ENCODE data around the gene CEP112. TPM values are rescaled to one million over a fixed set of nuclear protein-coding genes. Genes with fewer than 3 reads are reported as not detected.

The CEP112 gene
- total RNA-seq, 1 donor from 2014 or later: 24.5 TPM

DNA sequence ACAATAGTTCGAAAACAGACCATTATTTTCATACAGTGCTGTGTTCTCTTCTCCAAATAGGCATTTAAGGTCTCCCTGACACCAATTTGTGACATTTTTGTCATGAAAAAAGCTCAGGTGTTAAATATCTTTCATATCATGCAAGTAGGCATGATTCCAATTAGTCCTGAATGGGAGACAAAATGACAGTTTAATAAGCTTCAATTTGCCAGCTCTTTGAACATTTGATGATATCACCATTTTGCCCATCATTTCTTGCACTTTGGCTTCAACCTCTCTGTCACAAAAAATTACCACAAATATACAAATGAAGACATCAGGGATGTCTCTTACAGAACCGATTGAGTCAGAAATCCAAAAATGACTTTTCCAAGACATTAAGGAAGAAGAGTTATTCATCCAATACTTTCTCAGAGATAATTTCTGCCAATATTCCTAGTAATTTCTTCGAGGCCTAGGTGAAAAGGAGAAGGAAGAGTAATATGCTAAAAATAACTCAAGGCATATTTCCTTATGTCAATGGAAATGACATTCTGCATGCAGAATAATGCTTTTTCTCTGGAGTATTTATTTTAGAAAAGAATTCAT, 298.1 kb downstream of the CEP112 start:
- Mint-ChIP-seq H3K4me1 (peaks cover 5% of the 10 kb centered on the region), H3K9me3 (no peaks in the 10 kb centered on the region)

GRCh38 chr17:65892912-65893377, 299.0 kb downstream of the CEP112 start:
- H3K27me3 Mint-ChIP-seq (ENCODE audit: low read depth): no peaks in the 10 kb centered on the region
- DNase-seq (ENCODE audit: low read depth, low spot score): no peak
- peaks cover 3% of the 10 kb centered on the region for H3K36me3 Mint-ChIP-seq (ENCODE audit: low read depth)
- TF ChIP-seq, protein P1, sequence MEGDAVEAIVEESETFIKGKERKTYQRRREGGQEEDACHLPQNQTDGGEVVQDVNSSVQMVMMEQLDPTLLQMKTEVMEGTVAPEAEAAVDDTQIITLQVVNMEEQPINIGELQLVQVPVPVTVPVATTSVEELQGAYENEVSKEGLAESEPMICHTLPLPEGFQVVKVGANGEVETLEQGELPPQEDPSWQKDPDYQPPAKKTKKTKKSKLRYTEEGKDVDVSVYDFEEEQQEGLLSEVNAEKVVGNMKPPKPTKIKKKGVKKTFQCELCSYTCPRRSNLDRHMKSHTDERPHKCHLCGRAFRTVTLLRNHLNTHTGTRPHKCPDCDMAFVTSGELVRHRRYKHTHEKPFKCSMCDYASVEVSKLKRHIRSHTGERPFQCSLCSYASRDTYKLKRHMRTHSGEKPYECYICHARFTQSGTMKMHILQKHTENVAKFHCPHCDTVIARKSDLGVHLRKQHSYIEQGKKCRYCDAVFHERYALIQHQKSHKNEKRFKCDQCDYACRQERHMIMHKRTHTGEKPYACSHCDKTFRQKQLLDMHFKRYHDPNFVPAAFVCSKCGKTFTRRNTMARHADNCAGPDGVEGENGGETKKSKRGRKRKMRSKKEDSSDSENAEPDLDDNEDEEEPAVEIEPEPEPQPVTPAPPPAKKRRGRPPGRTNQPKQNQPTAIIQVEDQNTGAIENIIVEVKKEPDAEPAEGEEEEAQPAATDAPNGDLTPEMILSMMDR (conservative IDR thresholded peaks at IDR 0.05): no peak
- peaks cover 5% of the 10 kb centered on the region for H3K4me1 Mint-ChIP-seq
- H3K27ac Mint-ChIP-seq (ENCODE audit: unreplicated experiment): no peak overlapping the region
- H3K4me3 Mint-ChIP-seq: no peak overlapping the region
- no peaks in the 10 kb centered on the region for H3K9me3 Mint-ChIP-seq

More for the DNA sequence above, 298.1 kb downstream of the CEP112 start:
- DNase-seq (ENCODE audit: low read depth, low spot score): no peak
- TF ChIP-seq, protein P1 (conservative IDR thresholded peaks at IDR 0.05): no peak
- Mint-ChIP-seq H3K36me3 (ENCODE audit: low read depth) (peaks cover 3% of the 10 kb centered on the region), H3K4me3 (no peak overlapping the region), H3K27ac (ENCODE audit: unreplicated experiment) (no peak overlapping the region), H3K27me3 (ENCODE audit: low read depth) (no peaks in the 10 kb centered on the region)

DNA sequence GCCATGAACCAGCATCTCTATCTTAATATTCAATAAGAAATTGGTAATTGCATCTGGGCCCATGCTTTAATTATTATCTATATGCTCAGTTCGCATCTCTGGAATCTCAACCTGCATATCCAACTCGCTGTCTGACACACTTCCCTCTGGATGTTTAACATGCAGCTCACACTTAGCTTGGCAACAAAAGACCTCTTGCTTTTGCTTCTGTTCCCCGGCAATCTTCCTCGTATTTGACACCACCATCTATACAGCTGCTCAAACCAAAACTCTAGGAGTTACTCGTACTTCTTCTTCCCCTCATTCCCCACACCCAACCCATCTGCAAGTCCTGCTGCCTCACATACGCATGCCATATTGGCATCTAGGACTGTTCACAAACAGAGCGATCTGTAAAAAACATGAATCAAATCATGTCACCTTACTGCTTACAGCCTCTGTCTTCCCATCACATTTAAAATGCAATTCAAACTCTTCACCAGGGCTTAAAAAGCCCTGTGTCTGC, 300.6 kb downstream of the CEP112 start:
- Mint-ChIP-seq H3K9me3 (no peaks in the 10 kb centered on the region), H3K27me3 (ENCODE audit: low read depth) (no peaks in the 10 kb centered on the region), H3K4me1 (peaks cover 5% of the 10 kb centered on the region), H3K36me3 (ENCODE audit: low read depth) (peaks cover 3% of the 10 kb centered on the region), H3K4me3 (no peak overlapping the region), H3K27ac (ENCODE audit: unreplicated experiment) (no peak overlapping the region)
- TF ChIP-seq, protein P1 (conservative IDR thresholded peaks at IDR 0.05): no peak
- DNase-seq (ENCODE audit: low read depth, low spot score): no peak

GRCh38 chr17:65888649-65889048, 303.3 kb downstream of the CEP112 start:
- no peak for DNase-seq (ENCODE audit: low read depth, low spot score)
- H3K4me1 Mint-ChIP-seq: peaks cover 5% of the 10 kb centered on the region

DNA sequence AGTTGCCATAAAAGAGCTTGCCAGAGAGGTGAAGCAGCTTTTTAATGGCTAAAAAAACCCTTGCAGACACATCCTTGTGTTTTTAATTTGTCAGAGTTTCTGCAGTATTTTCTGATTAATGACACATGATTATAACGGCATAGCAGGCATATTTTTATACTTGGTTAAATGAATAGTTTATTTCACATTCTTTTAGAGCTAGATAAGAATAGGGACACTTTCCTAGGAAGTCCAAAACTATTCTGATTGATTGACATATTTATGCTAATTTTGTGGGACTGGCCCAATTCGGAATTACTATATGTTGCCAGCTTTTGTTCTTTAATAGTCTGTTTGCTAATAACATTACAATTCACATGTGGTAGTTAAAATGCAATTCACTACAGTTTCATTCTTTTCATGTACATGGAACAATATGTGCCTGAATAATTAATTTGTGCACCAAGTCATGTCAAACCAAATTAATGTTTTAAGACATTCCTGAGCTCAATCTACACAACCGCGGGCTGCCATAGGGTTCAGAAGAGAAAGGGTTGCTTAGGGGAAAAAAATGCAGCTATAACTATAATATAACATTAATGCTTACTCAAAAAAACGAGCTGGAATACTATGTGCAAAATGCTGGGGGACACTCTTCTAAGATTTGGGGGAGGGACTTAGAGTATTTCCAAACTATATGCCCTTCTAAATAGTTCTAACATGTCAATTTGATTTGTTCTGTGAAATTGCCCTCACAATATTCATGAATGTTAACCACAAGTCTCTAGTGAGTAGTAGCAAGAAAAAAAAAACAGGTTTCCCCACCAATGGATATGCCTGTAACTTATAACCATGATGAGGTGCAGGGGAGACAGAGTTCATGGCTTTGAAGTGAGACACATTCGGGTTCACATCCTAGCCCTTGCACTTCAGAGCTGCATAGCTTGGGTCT, 305.4 kb downstream of the CEP112 start:
- H3K4me1 Mint-ChIP-seq: peaks cover 5% of the 10 kb centered on the region
- no peaks in the 10 kb centered on the region for H3K27me3 Mint-ChIP-seq (ENCODE audit: low read depth)
- H3K36me3 Mint-ChIP-seq (ENCODE audit: low read depth): no peaks in the 10 kb centered on the region
- no peak overlapping the region for H3K4me3 Mint-ChIP-seq
- H3K27ac Mint-ChIP-seq (ENCODE audit: unreplicated experiment): no peak overlapping the region
- no peaks in the 10 kb centered on the region for H3K9me3 Mint-ChIP-seq
- DNase-seq (ENCODE audit: low read depth, low spot score): no peak
- TF ChIP-seq, protein P1 (conservative IDR thresholded peaks at IDR 0.05): no peak

More at GRCh38 chr17:65888649-65889048, 303.3 kb downstream of the CEP112 start:
- Mint-ChIP-seq H3K27ac (ENCODE audit: unreplicated experiment) (no peak overlapping the region), H3K9me3 (no peaks in the 10 kb centered on the region), H3K27me3 (ENCODE audit: low read depth) (no peaks in the 10 kb centered on the region), H3K4me3 (no peak overlapping the region), H3K36me3 (ENCODE audit: low read depth) (peaks cover 3% of the 10 kb centered on the region)
- TF ChIP-seq, protein P1 (conservative IDR thresholded peaks at IDR 0.05): no peak

Measured in neural crest cell (in vitro differentiated cells).